Anterior cingulate cortex (tissue), 58 donors: ENCODE results near the gene TMEM121.

Source experiments
- DNase-seq, 58 donors: peaks; one replicate each; lab custom pipeline; 2025; lab: John Stamatoyannopoulos, UW

TMEM121 gene

GRCh38 chr14:105496831-105497591 is 29.4 kb upstream of the TMEM121 start:
- DNase-seq: no peak

GRCh38 chr14:105497671-105498429 is 28.5 kb upstream of the TMEM121 start:
- no peak for DNase-seq

GRCh38 chr14:105498430-105499255 is 27.7 kb upstream of the TMEM121 start:
- peak in 34 of 58 donors; percentile 5 to 85 (median 67) for DNase-seq

GRCh38 chr14:105499256-105500035 is 26.9 kb upstream of the TMEM121 start:
- peak in 56 of 58 donors; percentile 20 to 95 (median 82) for DNase-seq

- DNase-seq: no peak
Observed at GRCh38 chr14:105500036-105500725, 26.2 kb upstream of the TMEM121 start.

GRCh38 chr14:105500726-105501101 is 25.7 kb upstream of the TMEM121 start:
- DNase-seq: no peak

- DNase-seq: no peak
Observed at GRCh38 chr14:105501504-105502291, 24.7 kb upstream of the TMEM121 start.

- no peak for DNase-seq
Observed at GRCh38 chr14:105502446-105503295, 23.7 kb upstream of the TMEM121 start.

- no peak for DNase-seq
Observed at GRCh38 chr14:105503296-105503640, 23.1 kb upstream of the TMEM121 start.

- DNase-seq: no peak
Observed at GRCh38 chr14:105503935-105504692, 22.3 kb upstream of the TMEM121 start.

- no peak for DNase-seq
Observed at GRCh38 chr14:105505101-105505500, 21.3 kb upstream of the TMEM121 start.

- no peak for DNase-seq
Observed at GRCh38 chr14:105507247-105507646, 19.1 kb upstream of the TMEM121 start.

- no peak for DNase-seq
Observed at GRCh38 chr14:105508069-105508468, 18.3 kb upstream of the TMEM121 start.

- DNase-seq: no peak
Observed at GRCh38 chr14:105508601-105509000, 17.8 kb upstream of the TMEM121 start.

- no peak for DNase-seq
Observed at GRCh38 chr14:105517096-105517495, 9.3 kb upstream of the TMEM121 start.

- no peak for DNase-seq
Observed at GRCh38 chr14:105519946-105520698, 6.3 kb upstream of the TMEM121 start.
